HG02970 (cell line): ENCODE data around the gene FRMPD4.

Source experiments
- ATAC-seq: cut with Tn5 transposase; IDR thresholded peaks from one replicate; pipeline ENCODE4 v1.9.1; 2021; ENCODE audit warnings: mild to moderate bottlenecking, moderate library complexity, moderate number of reproducible peaks; ENCODE audit not compliant: unreplicated experiment, low FRiP score

The FRMPD4 gene

GRCh38 chrX:12610079-12610478 lies 471.8 kb downstream of the FRMPD4 start:
- no peak for ATAC-seq

DNA sequence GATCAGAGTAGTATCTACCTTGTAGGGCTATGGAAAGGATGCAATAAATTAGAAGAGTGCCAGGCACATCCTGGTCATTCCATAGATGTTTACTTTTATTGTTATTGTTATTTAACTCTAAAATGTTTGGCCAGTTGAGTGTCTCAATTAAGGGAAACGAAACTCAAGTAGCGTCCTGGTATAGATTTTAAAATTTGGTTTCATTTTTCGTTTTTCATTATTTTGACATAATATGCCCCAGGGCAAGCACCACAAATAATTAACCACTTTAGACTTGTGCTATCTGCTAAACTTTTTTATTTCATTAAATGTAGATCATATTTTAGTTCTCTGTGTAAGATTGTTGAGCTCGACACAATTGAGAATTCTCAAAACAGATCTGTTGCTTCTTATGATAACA lies 473.2 kb downstream of the FRMPD4 start:
- no peak for ATAC-seq

DNA sequence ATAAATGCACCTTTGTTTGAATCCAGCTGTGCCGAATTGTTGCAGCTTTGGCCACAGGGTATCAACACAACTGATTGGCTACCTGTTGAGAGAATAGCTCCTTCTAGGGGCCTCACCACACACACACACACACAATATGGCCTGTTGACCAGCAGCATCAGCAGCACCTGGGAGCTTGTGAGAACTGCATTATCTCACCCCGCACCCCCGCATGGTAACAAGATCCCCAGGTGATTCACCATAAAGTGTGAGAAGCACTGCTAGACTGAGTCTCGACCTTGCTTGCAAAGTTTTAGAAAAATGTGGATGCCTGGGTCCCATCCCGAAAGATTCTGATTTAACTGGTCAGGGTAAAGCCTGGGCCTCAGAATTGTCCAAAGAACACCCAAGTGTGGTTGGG lies 476.0 kb downstream of the FRMPD4 start:
- no peak for ATAC-seq

GRCh38 chrX:12615061-12615460 lies 476.8 kb downstream of the FRMPD4 start:
- no peak for ATAC-seq

DNA sequence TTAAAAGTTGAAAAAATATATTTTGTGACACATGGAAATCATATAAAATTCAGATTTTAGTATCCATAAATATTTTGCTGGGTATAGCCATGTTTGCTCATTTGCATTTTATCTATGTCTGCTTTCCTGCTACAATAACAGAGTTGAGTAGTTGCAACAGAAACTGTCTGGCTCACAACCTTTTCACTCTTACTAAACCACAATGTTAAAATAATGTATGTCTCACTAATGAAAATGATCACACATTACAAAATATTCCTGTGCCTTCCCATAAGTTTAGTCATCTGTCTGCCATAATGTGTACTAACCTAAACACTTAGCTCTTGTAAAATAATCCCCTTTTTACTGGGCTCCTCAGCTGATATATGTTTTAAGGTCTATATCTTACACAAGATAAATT lies 479.0 kb downstream of the FRMPD4 start:
- ATAC-seq, result no peak

GRCh38 chrX:12647230-12647629 lies 509.0 kb downstream of the FRMPD4 start:
- no peak for ATAC-seq

GRCh38 chrX:12648995-12649394 lies 510.7 kb downstream of the FRMPD4 start:
- no peak for ATAC-seq

GRCh38 chrX:12657433-12657832 lies 519.2 kb downstream of the FRMPD4 start:
- ATAC-seq, result no peak

- no peak for ATAC-seq
Measured at GRCh38 chrX:12657881-12658280, 519.6 kb downstream of the FRMPD4 start.

GRCh38 chrX:12661464-12661863 lies 523.2 kb downstream of the FRMPD4 start:
- no peak for ATAC-seq

- no peak for ATAC-seq
Measured at GRCh38 chrX:12672367-12673106, 534.3 kb downstream of the FRMPD4 start.

DNA sequence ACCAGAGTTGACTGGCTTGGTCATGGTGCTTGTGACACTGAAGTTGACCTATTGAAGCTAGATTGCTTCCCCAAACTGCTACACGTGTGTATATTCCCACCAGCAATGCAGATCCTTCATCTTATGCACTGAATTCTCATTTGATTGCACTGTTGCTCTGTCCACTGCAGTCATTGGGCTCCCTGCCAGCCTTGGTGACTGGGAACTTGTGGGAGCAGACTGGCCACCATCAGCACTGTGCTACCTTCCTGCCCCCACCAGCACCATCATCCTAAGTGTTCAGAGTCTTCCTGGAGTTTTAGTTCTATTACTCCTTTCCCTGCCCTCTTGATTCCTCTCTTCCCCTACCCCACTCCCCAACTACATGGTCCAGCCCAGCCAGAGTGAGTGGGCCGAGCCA lies 535.2 kb downstream of the FRMPD4 start:
- no peak for ATAC-seq

DNA sequence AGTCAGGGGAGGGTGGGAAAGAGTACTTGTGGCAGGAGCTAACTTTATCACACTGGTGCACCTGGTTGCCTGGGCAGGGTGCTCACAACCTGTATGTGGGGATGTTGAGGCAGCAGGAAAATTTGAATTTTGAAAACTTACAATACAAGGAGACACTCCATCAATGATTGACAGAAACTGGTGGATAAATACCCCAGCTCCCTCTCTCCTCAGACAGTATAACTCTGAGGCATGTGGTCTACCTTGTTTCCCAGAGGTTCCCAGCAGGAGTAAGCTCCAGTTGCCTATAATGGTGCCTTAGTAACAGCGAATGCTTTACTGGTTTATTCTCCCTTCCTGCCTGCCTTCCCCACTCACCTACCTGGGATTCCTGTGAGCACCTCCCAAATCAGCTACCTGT lies 541.2 kb downstream of the FRMPD4 start:
- no peak for ATAC-seq

- ATAC-seq, result no peak
Measured at GRCh38 chrX:12681047-12681446, 542.8 kb downstream of the FRMPD4 start.

- ATAC-seq, result no peak
Measured at GRCh38 chrX:12685541-12685940, 547.3 kb downstream of the FRMPD4 start.

DNA sequence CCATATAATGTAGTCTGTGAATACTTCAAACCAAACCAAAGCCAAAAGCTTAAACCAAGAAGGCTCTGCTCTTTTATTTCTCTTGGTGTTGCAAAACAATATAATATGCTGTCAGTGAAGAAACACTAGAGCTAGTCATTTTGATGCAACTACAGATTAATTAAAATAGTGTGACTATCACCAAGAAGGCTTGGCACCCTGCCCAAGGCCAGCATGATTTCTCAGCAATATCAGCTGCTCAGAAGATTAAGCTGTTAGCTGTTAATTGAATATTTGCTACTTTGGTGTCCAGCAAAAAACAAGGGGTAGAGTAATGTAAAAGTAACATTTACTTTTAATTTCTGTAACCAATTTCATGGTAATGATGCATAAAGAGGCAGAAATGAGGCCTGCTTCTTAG lies 548.1 kb downstream of the FRMPD4 start:
- no peak for ATAC-seq

GRCh38 chrX:12690646-12691045 lies 552.4 kb downstream of the FRMPD4 start:
- no peak for ATAC-seq

DNA sequence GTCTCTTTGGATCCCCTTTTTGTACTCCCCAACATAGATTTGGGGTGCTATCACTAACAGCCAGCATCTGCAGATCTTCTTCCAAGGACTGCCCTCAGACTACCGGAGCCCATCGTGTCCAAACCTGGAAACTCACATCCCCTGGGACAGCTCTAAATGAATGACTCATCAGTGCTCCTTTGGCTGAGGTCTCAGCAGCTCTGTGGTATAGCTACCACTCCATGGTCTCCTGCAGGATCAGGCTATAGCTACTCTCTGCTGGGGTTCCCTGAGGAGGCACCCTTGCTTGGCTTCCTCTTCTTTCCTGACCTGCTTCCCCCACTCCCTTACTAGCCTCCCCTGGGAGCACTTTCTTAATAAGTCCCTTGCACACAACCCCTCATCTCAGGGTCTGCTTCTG lies 555.5 kb downstream of the FRMPD4 start:
- no peak for ATAC-seq

- ATAC-seq, result no peak
Measured at GRCh38 chrX:12700745-12701144, 562.5 kb downstream of the FRMPD4 start.

DNA sequence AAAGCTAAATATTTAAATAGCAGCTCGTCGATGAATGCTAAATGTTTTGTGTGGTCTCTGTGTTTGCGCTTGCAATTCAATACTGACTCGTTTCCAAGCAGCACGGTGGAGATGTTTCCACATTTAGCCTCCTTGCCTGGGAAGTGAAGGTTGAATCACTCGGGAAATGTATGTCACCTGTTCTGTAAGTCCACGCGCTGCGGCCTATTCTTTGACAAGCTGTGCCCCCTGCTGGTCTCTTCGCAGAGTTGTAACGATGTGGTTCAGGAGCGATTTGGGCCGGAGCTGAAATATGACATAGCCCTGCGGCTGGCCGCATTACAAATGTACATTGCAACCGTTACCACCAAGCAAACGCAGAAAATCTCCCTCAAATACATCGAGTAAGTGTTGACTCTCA lies 563.4 kb downstream of the FRMPD4 start:
- no peak for ATAC-seq

- ATAC-seq, result no peak
Measured at GRCh38 chrX:12702509-12703091, 564.3 kb downstream of the FRMPD4 start.

DNA sequence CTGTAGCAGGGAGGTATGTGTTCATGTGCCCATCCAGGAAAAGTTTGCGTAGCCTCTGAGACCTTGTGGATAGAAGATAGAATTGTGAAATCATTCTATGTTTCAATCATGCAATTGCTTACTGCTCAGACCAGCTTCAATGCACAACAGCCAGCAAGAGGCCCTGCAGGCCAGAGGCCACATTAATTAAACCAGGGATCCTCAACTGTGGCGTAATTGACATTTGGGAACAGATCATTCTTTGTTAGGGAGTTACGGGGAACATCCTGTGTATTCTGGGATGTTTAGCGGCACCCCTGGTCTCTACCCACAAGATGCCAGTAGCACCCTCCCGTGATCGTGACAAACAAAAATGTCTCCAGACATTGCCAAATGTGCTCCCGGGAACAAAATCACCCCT lies 566.4 kb downstream of the FRMPD4 start:
- ATAC-seq, result no peak
